GM23248 (cell line): Measurements from ENCODE around the gene NOL9.

Experiments used
- EZH2 ChIP-seq: fragments of 200-600 bp; sonication (generic); IDR thresholded peaks from 2 replicates; pipeline ENCODE4 v1.6.1; 2018; ENCODE audit warnings: antibody characterized with exemption, mild to moderate bottlenecking; ENCODE audit not compliant: insufficient read depth, poor library complexity, severe bottlenecking
- EZH2phosphoT487 ChIP-seq: fragments of 200-600 bp; sonication (generic); IDR thresholded peaks from 2 replicates; pipeline ENCODE4 v1.6.1; 2018; ENCODE audit warnings: antibody characterized with exemption, moderate library complexity, mild to moderate bottlenecking, low read depth; ENCODE audit not compliant: insufficient read depth

GRCh38 chr1:6588128-6588892 is 34.0 kb upstream of the NOL9 start:
- TF ChIP-seq EZH2phosphoT487 (no peak), EZH2 (no peak)
